HG03025 (cell line): ENCODE results near the gene TAF11L7.
"Not testable (repeated sequence)": the region's sequence is repeated elsewhere in the genome, so short reads cannot be mapped to it uniquely, and the experiment has no call there.

Source experiments
- ATAC-seq: cut with Tn5 transposase; IDR thresholded peaks from one replicate; pipeline ENCODE4 v1.9.1; 2021; ENCODE audit warnings: mild to moderate bottlenecking, moderate library complexity; ENCODE audit not compliant: unreplicated experiment, low FRiP score

Gene TAF11L7

DNA sequence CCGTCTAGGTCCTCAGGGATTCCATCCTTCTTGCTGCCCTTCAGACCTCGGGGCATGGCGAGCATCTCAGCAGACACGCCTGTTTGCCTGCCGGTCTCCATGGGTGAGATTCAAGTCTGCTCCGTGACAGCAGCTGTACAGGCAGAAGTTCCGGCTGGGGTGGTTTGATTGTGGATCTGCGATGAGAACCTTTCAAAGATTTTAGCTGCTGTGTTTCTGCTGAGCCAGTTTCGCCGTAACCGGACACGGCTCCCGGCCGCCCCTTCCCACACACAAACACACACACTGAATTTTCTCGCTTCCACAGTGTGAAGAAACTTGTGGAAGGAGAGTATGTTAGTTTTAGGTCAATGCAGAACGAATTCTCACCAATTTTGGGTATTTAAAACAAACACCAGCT, at the start of gene TAF11L7:
TAF11L7 (minus strand) TSS at position 101 of the 400 bp plus-strand sequence.
- ATAC-seq = not testable (repeated sequence)

DNA sequence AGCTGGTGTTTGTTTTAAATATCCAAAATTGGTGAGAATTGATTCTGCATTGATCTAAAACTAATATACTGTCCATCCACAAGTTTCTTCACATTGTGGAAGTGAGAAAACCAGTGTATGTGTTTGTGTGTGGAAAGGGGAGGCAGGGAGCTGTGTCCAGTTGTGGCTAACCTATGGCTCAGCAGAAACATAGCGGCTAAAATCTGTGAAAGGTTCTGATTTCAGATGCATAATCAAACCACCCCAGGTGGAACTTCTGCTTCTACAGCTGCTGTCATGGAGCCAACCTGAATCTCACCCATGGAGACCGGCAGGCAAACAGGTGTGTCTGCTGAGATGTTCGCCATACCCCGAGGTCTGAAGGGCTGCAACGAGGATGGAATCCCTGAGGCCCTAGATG, 48.6 kb upstream of the TAF11L7 start, which contains the start of gene TAF11L14:
TAF11L14 (plus strand) TSS at position 301 of the 400 bp plus-strand sequence.
- no peak for ATAC-seq

GRCh38 chr5:17631788-17632187, 46.2 kb upstream of the TAF11L7 start, which contains the start of gene TAF11L13:
TAF11L13 (plus strand) TSS chr5:17632088.
- ATAC-seq = not testable (repeated sequence)

GRCh38 chr5:17625686-17626085, 40.1 kb upstream of the TAF11L7 start:
- ATAC-seq = no peak

- no peak for ATAC-seq
These were observed 35.1 kb upstream of the TAF11L7 start for GRCh38 chr5:17620627-17621026.

- no peak for ATAC-seq
These were observed 33.8 kb upstream of the TAF11L7 start for GRCh38 chr5:17619354-17619753.

DNA sequence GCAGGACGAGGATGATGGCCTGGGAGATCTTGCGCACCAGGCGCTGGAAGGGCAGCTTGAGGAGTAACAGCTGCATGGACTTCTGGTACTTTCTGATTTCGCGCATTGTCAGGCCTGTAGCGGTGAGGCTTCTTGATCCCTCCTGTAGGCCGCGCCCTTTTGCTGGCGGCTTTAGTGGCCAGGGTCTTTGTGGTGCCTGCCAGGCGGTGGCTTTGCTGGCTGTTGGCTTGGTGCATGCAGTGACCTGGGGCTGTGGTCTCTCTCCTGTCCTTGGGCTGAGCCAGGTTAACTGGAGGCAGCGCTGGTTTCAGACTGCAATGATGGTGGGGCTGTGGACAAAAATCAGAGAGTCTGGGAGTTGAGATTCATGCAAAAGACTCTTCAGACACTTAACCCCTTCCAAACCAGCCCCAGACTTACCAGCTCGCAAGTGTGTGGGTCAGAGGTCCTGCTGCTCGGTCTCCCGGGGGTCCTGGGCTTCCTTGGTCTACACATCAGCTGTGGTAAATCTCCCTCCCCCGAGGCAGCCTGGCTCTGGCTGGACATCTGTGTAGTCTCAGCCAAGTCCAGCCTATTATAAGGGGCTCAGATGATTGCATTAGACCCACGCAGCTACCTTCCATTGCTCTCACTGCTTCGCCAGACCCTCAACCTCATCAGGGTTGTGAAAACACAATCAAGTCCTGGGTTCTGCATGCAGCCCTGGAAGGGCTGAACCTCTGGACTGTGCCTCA, 29.5 kb upstream of the TAF11L7 start:
- no peak for ATAC-seq

DNA sequence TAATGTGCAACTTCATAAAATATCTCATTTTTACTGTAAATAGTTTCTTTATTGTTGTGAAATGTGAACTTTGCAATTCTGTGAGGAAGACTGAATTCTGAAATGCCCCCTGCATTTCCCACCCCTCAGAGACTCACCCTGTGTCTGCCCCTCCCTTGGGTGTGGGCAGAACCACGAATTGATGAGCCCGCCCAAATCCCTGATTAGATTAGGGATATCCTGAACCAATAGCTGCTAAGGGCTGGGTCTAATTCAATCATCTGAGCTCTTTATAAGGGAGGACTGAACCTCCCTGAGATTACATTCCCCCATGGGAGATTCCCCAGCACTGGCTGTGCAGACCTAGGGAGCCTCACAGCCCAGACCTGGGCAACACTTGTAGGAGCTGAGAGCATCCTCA, 24.5 kb upstream of the TAF11L7 start, which contains the start of gene TAF11L12:
TAF11L12 (plus strand) TSS at position 301 of the 400 bp plus-strand sequence.
- not testable (repeated sequence) for ATAC-seq

- ATAC-seq = not testable (repeated sequence)
These were observed 21.9 kb upstream of the TAF11L7 start for GRCh38 chr5:17607461-17607860.

GRCh38 chr5:17604951-17605350, 19.4 kb upstream of the TAF11L7 start:
- no peak for ATAC-seq

DNA sequence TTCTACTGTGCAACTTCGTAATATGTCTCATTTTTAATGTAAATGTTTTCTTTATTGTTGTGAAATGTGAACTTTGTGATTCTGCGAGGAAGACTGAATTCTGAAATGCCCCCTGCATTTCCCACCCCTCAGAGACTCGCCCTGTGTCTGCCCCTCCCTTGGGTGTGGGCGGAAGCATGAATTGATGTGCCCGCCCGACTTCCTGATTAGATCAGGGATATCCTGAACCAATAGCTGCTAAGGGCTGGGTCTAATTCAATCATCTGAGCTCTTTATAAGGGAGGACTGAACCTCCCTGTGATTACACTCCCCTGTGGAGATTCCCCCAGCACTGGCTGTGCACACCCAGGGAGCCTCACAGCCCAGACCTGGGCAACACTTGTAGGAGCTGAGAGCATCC, 18.3 kb upstream of the TAF11L7 start, which contains the start of gene TAF11L11:
TAF11L11 (plus strand) TSS at position 304 of the 400 bp plus-strand sequence.
- not testable (repeated sequence) for ATAC-seq

DNA sequence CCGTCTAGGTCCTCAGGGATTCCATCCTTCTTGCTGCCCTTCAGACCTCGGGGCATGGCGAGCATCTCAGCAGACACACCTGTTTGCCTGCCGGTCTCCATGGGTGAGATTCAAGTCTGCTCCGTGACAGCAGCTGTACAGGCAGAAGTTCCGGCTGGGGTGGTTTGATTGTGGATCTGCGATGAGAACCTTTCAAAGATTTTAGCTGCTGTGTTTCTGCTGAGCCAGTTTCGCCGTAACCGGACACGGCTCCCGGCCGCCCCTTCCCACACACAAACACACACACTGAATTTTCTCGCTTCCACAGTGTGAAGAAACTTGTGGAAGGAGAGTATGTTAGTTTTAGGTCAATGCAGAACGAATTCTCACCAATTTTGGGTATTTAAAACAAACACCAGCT, 12.2 kb upstream of the TAF11L7 start, which contains the start of gene TAF11L10:
TAF11L10 (minus strand) TSS at position 101 of the 400 bp plus-strand sequence.
- ATAC-seq = not testable (repeated sequence)

GRCh38 chr5:17594255-17594654, 8.7 kb upstream of the TAF11L7 start, which contains the start of gene TAF11L9:
TAF11L9 (minus strand) TSS chr5:17594394.
- ATAC-seq = not testable (repeated sequence)

GRCh38 chr5:17590860-17591259, 5.3 kb upstream of the TAF11L7 start, which contains the start of gene TAF11L8:
TAF11L8 (minus strand) TSS chr5:17590960.
- ATAC-seq = not testable (repeated sequence)
